GM19238 (cell line): ENCODE data around the gene COL9A1.
A peak's percentile ranks its signal among the peaks of the same experiment; 100 is the strongest.

ENCODE experiments used
- DNase-seq: peaks from one replicate; pipeline ENCODE4 v3.0.0; 2011; ENCODE audit warnings: low spot score; ENCODE audit not compliant: insufficient read length

Gene COL9A1

DNA sequence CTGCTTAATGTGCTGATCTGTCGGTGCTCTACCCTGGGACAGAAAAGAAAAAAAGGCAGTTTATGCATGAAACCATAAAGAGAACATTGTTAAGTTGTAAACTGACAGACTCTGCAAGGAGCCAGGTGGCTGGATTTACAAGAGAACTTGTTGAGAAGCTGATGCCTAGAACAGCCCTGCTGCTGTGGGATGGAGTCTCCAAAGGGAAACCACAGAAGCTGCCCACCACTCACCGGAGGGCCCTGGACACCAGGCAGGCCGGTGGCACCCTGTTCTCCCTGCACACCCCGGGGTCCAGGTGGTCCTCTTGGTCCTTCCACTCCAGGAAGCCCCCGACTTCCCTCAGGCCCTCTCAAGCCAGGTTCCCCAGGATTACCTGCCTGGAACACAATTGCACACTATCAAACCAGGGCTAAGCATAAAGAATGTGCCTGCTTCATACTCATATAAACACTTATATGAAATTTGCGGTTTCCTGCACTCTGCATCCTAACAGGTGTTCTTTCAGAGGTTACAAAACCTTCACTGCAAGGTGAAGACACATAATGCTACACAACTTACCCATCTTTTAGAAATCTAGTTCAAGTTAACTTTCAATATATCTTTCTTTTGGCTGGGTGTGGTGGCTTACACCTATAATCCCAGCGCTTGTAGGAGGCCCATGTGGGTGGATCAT is 68.2 kb downstream of the COL9A1 start:
- DNase-seq = no peak

DNA sequence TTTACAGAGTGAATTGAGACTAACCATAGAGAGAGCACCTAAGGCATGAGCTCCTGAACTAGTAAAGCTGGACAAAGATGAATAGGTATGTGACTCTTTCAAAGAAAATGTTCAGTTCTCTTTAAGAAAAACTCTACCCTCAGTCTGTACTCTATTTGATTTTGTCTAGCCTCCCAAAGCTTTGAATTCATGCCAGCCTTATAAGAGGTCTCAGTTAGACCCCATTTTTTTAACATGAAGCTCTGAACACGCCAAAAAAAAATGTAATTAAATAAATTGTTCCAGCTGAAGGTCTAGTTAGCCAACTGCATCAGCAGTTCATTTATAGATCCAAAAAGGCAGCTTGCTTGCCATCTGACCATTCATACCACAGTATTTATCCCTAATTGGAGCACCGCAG is 71.6 kb downstream of the COL9A1 start:
- DNase-seq = no peak

- DNase-seq = no peak
These were observed 77.8 kb downstream of the COL9A1 start for GRCh38 chr6:70225055-70225454.

DNA sequence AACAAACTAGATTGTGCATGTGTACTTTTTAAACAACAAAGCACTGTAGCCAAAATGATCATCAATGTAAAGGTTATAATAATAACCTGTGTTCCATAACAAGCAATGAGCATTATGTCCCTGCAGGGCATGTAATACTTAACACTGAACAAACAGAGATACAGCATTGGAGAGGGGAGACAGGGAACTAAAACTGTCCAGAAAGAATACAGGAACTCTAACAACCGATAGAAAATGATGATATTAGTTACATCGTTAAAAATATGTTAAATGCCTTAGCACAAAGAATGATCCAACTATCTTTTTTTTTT is 80.5 kb downstream of the COL9A1 start:
- no peak for DNase-seq

GRCh38 chr6:70221715-70222438 is 81.0 kb downstream of the COL9A1 start:
- no peak for DNase-seq

GRCh38 chr6:70221025-70221714 is 81.7 kb downstream of the COL9A1 start:
- peak; percentile 16 for DNase-seq

- no peak for DNase-seq
These were observed 82.8 kb downstream of the COL9A1 start for GRCh38 chr6:70219943-70220613.

GRCh38 chr6:70216767-70217166 is 86.1 kb downstream of the COL9A1 start:
- no peak for DNase-seq

DNA sequence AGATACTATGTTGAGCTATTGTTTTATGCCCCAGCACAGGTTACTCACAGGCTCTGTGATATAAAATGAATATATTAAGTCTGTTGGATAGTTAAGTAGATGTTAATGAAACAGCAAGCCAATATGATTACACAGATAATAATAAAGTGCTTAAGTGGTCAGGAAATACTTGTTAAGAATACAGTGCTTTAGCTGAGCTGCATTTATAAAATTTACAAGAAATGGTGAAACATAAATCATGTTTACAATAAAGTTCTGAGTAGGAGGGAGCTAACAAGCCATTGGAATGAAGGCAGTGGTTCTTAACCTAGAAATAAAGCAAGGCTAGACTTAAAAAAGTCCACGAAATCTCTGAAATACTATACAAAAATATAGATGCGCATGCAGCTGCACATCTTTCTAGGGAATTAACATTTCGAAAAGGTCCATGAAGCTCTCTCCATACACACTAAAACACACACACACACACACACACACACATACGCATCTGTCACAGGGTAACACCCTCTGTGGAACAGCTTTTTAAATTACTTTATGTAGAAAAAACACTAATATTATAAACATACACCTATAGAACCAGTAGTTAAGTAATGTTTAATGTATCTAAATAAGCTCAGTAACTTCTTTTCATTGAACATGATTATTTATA is 87.3 kb downstream of the COL9A1 start:
- no peak for DNase-seq

DNA sequence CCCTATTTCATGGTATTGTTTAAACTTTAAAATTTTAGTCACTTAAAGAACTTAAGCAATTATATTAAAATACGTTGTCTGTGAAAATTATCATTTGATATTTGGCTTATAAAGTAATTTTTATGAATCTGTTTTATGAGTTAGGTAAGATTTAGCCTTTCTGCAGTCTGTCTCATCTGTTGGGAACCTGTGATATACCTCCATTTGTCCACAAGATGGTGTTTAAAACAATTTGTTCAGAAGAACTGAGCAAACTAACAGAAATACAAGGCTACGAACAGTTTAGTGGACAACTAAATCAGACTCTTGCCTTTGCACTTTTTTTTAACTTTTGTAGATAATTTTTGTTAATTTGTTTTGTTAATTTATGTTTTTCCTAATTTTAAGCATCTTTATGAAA is 92.4 kb downstream of the COL9A1 start:
- DNase-seq = no peak

- DNase-seq = no peak
These were observed 94.6 kb downstream of the COL9A1 start for GRCh38 chr6:70208235-70208790.

DNA sequence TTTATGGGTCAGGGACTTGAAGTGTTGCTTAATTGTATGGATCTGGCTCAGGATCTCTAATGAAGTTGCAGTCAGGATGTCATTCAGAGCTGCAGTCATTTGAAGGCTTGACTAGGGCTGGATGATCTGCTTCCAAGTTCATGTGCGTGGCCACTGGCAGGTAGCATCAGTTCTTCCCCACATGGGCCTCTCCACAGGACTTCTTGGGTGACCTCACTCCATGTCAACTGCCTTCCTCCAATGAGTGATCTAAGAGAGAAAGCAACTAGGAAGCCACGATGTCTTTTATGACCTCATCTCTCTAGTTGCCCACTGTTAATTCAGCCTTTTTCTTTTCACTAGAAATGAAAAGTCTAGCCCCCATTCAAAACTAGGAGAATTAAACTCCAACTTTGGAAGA is 104.1 kb downstream of the COL9A1 start:
- DNase-seq = no peak

- DNase-seq = no peak
These were observed 106.4 kb downstream of the COL9A1 start for GRCh38 chr6:70196531-70196930.

- DNase-seq = no peak
These were observed 108.5 kb downstream of the COL9A1 start for GRCh38 chr6:70194421-70194820.

DNA sequence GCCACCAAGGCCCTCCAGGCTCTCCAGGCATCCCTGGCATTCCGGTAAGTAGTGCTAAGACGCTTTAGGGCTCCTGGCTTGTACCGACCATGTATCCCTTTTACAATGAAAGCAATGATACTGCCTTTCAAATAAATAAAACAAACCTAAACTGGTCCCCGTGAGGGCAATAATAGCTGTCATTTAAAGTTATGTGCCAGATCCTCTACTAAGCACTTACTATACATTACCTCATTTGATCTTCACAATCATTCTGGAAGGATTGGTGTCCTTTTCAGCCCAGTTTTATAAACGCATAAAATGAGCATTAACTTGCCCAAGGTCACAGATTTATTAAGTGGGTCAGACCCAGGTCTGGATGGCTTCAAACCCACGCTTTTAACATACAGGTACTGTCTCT is 114.7 kb downstream of the COL9A1 start:
- DNase-seq = no peak

- no peak for DNase-seq
These were observed 116.4 kb downstream of the COL9A1 start for GRCh38 chr6:70186461-70186860.

- no peak for DNase-seq
These were observed 118.2 kb downstream of the COL9A1 start for GRCh38 chr6:70184723-70185122.

DNA sequence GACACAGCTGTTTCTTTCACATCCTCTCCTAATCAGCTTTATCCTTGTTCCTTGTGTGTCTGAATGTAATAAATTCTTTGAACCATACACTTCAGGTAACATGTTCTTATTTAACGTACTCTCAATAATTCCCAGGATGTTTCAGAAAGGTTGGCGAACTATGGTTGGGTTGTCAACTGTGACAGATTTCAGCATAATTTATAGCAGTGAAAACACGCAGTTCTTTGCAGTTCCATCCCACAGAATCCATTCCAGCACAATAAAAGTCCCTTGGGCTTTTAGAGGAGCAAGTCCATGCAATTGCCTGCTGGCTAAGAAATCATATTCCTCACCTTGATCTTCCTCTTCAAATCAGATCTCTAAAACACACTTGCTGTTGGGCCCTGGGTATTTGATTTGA is 119.3 kb downstream of the COL9A1 start:
- no peak for DNase-seq

- DNase-seq = no peak
These were observed 121.8 kb downstream of the COL9A1 start for GRCh38 chr6:70180901-70181599.

- no peak for DNase-seq
These were observed 122.5 kb downstream of the COL9A1 start for GRCh38 chr6:70180183-70180900.
